KMS-11 (cell line): ENCODE measurements around the gene ZBED4.

Experiments used
- H2AFZ ChIP-seq: fragments of 200-600 bp; sonication (generic); 2 replicates; pipeline ENCODE4 v1.6.1; 2016; ENCODE audit warnings: antibody characterized with exemption, mixed run types, low read depth
- H3K27ac ChIP-seq: fragments of 200-600 bp; sonication (generic); 2 replicates; pipeline ENCODE4 v1.6.1; 2016; ENCODE audit warnings: mild to moderate bottlenecking, mixed run types
- H3K27me3 ChIP-seq: fragments of 200-600 bp; sonication (generic); 2 replicates; pipeline ENCODE4 v1.6.1; 2017; ENCODE audit warnings: mild to moderate bottlenecking, low read depth, mixed run types, moderate library complexity; ENCODE audit not compliant: insufficient read depth
- H3K36me3 ChIP-seq: fragments of 200-600 bp; sonication (generic); 2 replicates; pipeline ENCODE4 v1.6.1; 2017; ENCODE audit warnings: mild to moderate bottlenecking, mixed run types; ENCODE audit not compliant: insufficient read depth
- H3K4me1 ChIP-seq: fragments of 200-600 bp; sonication (generic); 2 replicates; pipeline ENCODE4 v1.6.1; 2016; ENCODE audit warnings: mild to moderate bottlenecking, low read depth, mixed run types; ENCODE audit not compliant: poor library complexity, severe bottlenecking
- H3K4me2 ChIP-seq: fragments of 200-600 bp; sonication (generic); 2 replicates; pipeline ENCODE4 v1.7.0; 2016; ENCODE audit warnings: mild to moderate bottlenecking, mixed run types
- H3K4me3 ChIP-seq: fragments of 200-600 bp; sonication (generic); IDR thresholded peaks from 2 replicates; pipeline ENCODE4 v1.6.1; 2017; ENCODE audit warnings: low read depth, low read length, mixed read lengths; ENCODE audit not compliant: insufficient read depth
- H3K79me2 ChIP-seq: fragments of 200-600 bp; sonication (generic); 2 replicates; pipeline ENCODE4 v1.6.1; 2016; ENCODE audit warnings: low read depth, mixed run types; ENCODE audit not compliant: insufficient read depth
- H3K9ac ChIP-seq: fragments of 200-600 bp; sonication (generic); 2 replicates; pipeline ENCODE4 v1.6.1; 2016; ENCODE audit warnings: mild to moderate bottlenecking, mixed run types
- H4K20me1 ChIP-seq: fragments of 200-600 bp; sonication (generic); 2 replicates; pipeline ENCODE4 v1.6.1; 2016; ENCODE audit warnings: mild to moderate bottlenecking, mixed run types; ENCODE audit not compliant: insufficient read depth
- TF ChIP-seq, protein P1 (sequence below): fragments of 200-600 bp; sonication (generic); conservative IDR thresholded peaks from 2 replicates; pipeline ENCODE4 v1.6.1; 2017; ENCODE audit warnings: low read depth, mild to moderate bottlenecking, antibody characterized with exemption, low read length, moderate library complexity, mixed read lengths

ZBED4 gene

DNA sequence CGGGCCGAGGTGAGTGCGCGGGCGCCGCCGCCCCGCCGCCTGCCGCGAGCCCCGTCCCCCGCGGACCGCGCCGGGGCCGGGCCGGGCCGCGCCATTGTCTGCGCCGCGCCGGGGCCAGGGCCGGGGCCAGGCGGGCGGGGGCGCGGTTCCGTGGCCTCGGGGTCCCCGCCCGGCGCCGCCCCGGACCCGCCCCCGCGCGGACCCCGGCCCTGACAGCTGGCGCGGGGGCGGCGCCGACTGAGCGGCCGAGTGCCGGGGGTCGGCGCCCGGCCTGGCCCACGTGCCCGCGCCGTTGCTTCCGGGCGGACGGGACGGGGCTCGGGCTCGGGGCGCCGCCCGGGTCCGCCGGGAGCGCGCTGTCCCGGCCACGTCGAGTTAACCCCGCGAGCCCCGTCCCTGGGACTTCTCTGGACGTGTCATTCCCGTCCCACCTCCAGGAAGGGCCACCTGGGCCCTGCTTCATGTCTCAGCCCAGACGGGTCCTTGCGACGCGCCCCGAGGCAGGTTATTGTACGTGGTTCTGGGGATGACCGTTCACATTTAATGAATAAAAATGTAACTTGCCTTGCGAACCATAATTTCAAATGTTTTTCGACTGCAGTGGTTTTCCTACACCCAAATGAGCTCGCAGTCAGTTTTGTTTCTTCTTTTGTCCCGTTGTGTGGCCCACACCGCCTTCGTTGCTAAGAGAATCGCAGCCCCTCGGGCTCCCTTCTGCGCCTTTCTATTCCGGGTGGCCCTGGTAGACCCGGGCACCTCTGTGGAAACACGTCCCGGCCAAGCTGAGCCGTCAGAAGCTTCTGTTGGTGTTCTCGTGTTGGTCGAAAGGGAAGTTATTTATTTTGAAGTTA lies 562 bp downstream of the ZBED4 start:
- no peaks in the 10 kb centered on the region for H4K20me1 ChIP-seq
- peak overlapping the region; percentile 67 for H3K9ac ChIP-seq
- no peak overlapping the region for H3K4me3 ChIP-seq
- peaks cover 39% of the 10 kb centered on the region for H3K79me2 ChIP-seq
- H3K27ac ChIP-seq, result peak overlapping the region; percentile 44; the same call in 1 of the 2 replicates
- no peaks in the 10 kb centered on the region for H3K36me3 ChIP-seq
- H3K4me1 ChIP-seq, result peaks cover 13% of the 10 kb centered on the region
- no peak overlapping the region for H2AFZ ChIP-seq
- H3K27me3 ChIP-seq, result no peaks in the 10 kb centered on the region
- H3K4me2 ChIP-seq, result peak overlapping the region; percentile 88
- TF ChIP-seq, protein P1, sequence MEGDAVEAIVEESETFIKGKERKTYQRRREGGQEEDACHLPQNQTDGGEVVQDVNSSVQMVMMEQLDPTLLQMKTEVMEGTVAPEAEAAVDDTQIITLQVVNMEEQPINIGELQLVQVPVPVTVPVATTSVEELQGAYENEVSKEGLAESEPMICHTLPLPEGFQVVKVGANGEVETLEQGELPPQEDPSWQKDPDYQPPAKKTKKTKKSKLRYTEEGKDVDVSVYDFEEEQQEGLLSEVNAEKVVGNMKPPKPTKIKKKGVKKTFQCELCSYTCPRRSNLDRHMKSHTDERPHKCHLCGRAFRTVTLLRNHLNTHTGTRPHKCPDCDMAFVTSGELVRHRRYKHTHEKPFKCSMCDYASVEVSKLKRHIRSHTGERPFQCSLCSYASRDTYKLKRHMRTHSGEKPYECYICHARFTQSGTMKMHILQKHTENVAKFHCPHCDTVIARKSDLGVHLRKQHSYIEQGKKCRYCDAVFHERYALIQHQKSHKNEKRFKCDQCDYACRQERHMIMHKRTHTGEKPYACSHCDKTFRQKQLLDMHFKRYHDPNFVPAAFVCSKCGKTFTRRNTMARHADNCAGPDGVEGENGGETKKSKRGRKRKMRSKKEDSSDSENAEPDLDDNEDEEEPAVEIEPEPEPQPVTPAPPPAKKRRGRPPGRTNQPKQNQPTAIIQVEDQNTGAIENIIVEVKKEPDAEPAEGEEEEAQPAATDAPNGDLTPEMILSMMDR, result no peak

GRCh38 chr22:49855251-49855911 lies 1.7 kb downstream of the ZBED4 start:
- Histone ChIP-seq H3K4me1 (peaks cover 13% of the 10 kb centered on the region), H3K27ac (no peak overlapping the region), H3K27me3 (no peaks in the 10 kb centered on the region), H3K4me3 (no peak overlapping the region), H3K79me2 (peaks cover 39% of the 10 kb centered on the region), H3K4me2 (peak overlapping the region; percentile 88), H2AFZ (no peak overlapping the region), H3K9ac (peak overlapping the region; percentile 67; the same call in 1 of the 2 replicates), H3K36me3 (no peaks in the 10 kb centered on the region), H4K20me1 (no peaks in the 10 kb centered on the region)
- TF ChIP-seq, protein P1, result no peak

DNA sequence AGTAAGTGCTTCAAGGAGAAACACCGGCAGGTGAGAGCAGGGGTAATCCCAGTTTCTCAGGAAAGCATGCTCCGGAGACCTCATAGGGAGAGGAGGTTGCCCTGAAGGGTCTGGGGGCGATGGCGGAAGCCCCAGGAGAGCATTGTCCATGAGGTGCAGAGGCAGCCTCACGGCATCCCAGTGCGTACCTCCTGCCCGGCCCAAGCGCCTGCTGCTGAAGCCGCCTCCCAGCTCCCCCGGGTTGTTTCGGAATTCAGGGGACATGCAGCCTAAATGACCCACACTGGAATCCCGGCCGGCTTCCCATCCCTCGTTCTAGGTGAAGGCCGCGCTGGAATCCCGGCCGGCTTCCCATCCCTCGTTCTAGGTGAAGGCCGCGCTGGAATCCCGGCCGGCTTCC lies 2.7 kb downstream of the ZBED4 start:
- Histone ChIP-seq H3K4me3 (no peak overlapping the region), H3K36me3 (no peaks in the 10 kb centered on the region), H3K27me3 (no peaks in the 10 kb centered on the region), H3K27ac (no peak overlapping the region), H3K79me2 (peaks cover 44% of the 10 kb centered on the region), H3K4me2 (no peak overlapping the region), H3K9ac (no peak overlapping the region), H2AFZ (no peak overlapping the region), H3K4me1 (peaks cover 13% of the 10 kb centered on the region), H4K20me1 (no peaks in the 10 kb centered on the region)
- TF ChIP-seq, protein P1, result no peak

DNA sequence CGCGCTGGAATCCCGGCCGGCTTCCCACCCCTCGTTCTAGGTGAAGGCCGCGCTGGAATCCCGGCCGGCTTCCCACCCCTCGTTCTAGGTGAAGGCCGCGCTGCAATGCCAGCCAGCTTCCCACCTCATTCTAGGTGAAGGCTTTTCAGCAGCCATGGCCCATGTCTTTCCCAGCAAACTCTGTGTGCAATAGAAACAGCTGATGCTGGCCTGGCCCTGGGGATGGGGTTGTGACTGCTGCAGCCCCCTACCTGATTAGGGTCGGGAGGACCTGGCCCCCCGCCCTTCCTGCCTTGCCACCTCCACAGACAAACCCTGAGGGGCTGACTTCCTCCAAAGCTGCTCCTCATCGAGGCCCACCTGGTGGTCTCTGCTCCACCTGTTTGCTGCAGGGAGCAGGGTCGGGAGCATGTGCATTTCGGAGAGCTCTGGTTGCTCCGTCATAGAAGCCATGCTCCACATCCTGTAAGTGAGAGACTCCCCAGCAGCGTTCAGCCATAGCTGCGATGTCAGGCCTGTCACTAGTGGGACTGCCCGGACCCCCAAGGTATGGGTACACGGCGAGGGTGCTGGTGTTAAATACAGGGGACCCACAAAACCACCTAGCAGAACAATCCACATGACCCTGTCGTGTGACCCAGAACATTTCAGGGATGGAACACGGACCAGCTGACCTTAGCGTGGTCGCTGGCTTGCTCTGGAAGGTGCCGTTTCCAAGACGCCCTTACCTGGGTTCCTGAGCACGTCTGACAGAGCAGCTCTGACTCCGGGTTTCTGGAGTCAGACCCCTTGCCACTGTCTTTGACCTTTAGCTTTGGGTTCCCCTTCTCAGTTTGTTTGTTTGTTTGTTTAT lies 3.3 kb downstream of the ZBED4 start:
- no peak overlapping the region for H3K4me3 ChIP-seq
- no peaks in the 10 kb centered on the region for H3K27me3 ChIP-seq
- H3K27ac ChIP-seq, result no peak overlapping the region
- H3K4me1 ChIP-seq, result peaks cover 13% of the 10 kb centered on the region
- H3K36me3 ChIP-seq, result no peaks in the 10 kb centered on the region
- H3K4me2 ChIP-seq, result no peak overlapping the region
- H2AFZ ChIP-seq, result no peak overlapping the region
- TF ChIP-seq, protein P1, result no peak
- H3K9ac ChIP-seq, result no peak overlapping the region
- peaks cover 50% of the 10 kb centered on the region for H3K79me2 ChIP-seq
- H4K20me1 ChIP-seq, result no peaks in the 10 kb centered on the region
